CD14-positive monocyte (primary cell): Measurements from ENCODE around the gene ANKRD49. TPM values are rescaled to one million over a fixed set of nuclear protein-coding genes. Genes with fewer than 3 reads are reported as not detected.

Experiments used
- DNase-seq, 3 donors: peaks; one replicate each; pipeline ENCODE4 v3.0.0-alpha.2; 2011 to 2022
- H2AFZ ChIP-seq: 2 replicates; pipeline ENCODE4 v1.6.0; 2012; ENCODE audit warnings: mild to moderate bottlenecking, low read depth, low read length, inconsistent platforms; ENCODE audit not compliant: insufficient read depth, poor library complexity, severe bottlenecking
- H3K27ac ChIP-seq, 2 donors: 1 replicate in 1 of 2; 2 replicates in 1 of 2; pipeline ENCODE4 v1.5.1; 2012 to 2013; ENCODE audit warnings: low read length in 2 of 2, control low read depth in 1 of 2, inconsistent platforms in 1 of 2, low read depth in 1 of 2, mild to moderate bottlenecking in 1 of 2
- H3K27me3 ChIP-seq, 2 donors: one replicate each; pipeline versions ENCODE4 v1.6.0 to v1.6.1; 2011 to 2013; ENCODE audit warnings: low read length in 2 of 2; ENCODE audit not compliant: control insufficient read depth in 2 of 2, insufficient read depth in 2 of 2
- H3K36me3 ChIP-seq, 2 donors: replicated peaks in 1 of 2; 1 replicate in 1 of 2; 2 replicates in 1 of 2; pipeline versions ENCODE4 v1.5.1 to v1.6.1; 2012 to 2013; ENCODE audit warnings: low read length in 2 of 2, control low read depth in 1 of 2, inconsistent platforms in 1 of 2, mild to moderate bottlenecking in 1 of 2; ENCODE audit not compliant: insufficient read depth in 2 of 2, control insufficient read depth in 1 of 2
- H3K4me1 ChIP-seq, 2 donors: 1 replicate in 1 of 2; 2 replicates in 1 of 2; pipeline versions ENCODE4 v1.5.1 to v1.6.1; 2012 to 2013; ENCODE audit warnings: low read length in 2 of 2, control low read depth in 1 of 2, inconsistent platforms in 1 of 2, mild to moderate bottlenecking in 1 of 2, moderate library complexity in 1 of 2; ENCODE audit not compliant: insufficient read depth in 2 of 2, control insufficient read depth in 1 of 2
- H3K4me2 ChIP-seq: replicated peaks from 2 replicates; pipeline ENCODE3; 2012; ENCODE audit warnings: low read length, moderate library complexity, mild to moderate bottlenecking; ENCODE audit not compliant: poor library complexity, severe bottlenecking; ENCODE audit errors: extremely low read depth
- H3K4me3 ChIP-seq, 3 experiments: fragments of 200-600 bp in 1 of 3; sonication (generic) in 1 of 3; replicated peaks in 1 of 3; 1 replicate in 2 of 3; 2 replicates in 1 of 3; pipeline ENCODE4 v1.5.1; 2011 to 2013; ENCODE audit warnings: low read length in 3 of 3, mild to moderate bottlenecking in 3 of 3, control low read depth in 2 of 3, low read depth in 2 of 3, inconsistent platforms in 1 of 3, moderate library complexity in 1 of 3
- H3K79me2 ChIP-seq: 2 replicates; pipeline ENCODE4 v1.6.0; 2012; ENCODE audit warnings: mild to moderate bottlenecking, control low read depth, inconsistent platforms, low read length, moderate library complexity; ENCODE audit not compliant: insufficient read depth
- H3K9ac ChIP-seq: 2 replicates; pipeline ENCODE4 v1.6.0; 2017; ENCODE audit warnings: low read length, mild to moderate bottlenecking; ENCODE audit not compliant: insufficient read depth, poor library complexity, severe bottlenecking
- H3K9me3 ChIP-seq, 2 donors: replicated peaks in 1 of 2; 1 replicate in 1 of 2; 2 replicates in 1 of 2; pipeline versions ENCODE4 v1.5.1 to v1.6.1; 2012 to 2013; ENCODE audit warnings: low read length in 2 of 2, control low read depth in 1 of 2; ENCODE audit not compliant: control insufficient read depth in 1 of 2, insufficient read depth in 1 of 2
- H4K20me1 ChIP-seq: 2 replicates; pipeline ENCODE4 v1.6.0; 2012; ENCODE audit warnings: mild to moderate bottlenecking, low read length, control low read depth, moderate library complexity; ENCODE audit not compliant: insufficient read depth
- H3K27ac Mint-ChIP-seq, 7 donors: one replicate each; pipeline ENCODE4 v1.8.0; 2020; ENCODE audit warnings: mild to moderate bottlenecking in 7 of 7, mixed read lengths in 7 of 7, moderate library complexity in 6 of 7, inconsistent platforms in 2 of 7
- H3K27me3 Mint-ChIP-seq, 3 donors: one replicate each; pipeline ENCODE4 v1.8.0; 2021 to 2022; ENCODE audit warnings: low read depth in 3 of 3, mild to moderate bottlenecking in 3 of 3, mixed read lengths in 3 of 3, moderate library complexity in 3 of 3, inconsistent platforms in 1 of 3
- H3K36me3 Mint-ChIP-seq, 2 donors: one replicate each; pipeline ENCODE4 v1.8.0; 2020; ENCODE audit warnings: mixed read lengths in 2 of 2, inconsistent platforms in 1 of 2, mild to moderate bottlenecking in 1 of 2
- H3K4me1 Mint-ChIP-seq: one replicate; pipeline ENCODE4 v1.8.0; 2020; ENCODE audit warnings: mild to moderate bottlenecking, mixed read lengths
- H3K4me3 Mint-ChIP-seq, 2 donors: one replicate each; pipeline ENCODE4 v1.8.0; 2020; ENCODE audit warnings: mild to moderate bottlenecking in 2 of 2, mixed read lengths in 2 of 2, moderate library complexity in 1 of 2
- H3K9me3 Mint-ChIP-seq, 7 donors: one replicate each; pipeline ENCODE4 v1.8.0; 2020 to 2022; ENCODE audit warnings: mixed read lengths in 7 of 7, mild to moderate bottlenecking in 6 of 7, moderate library complexity in 6 of 7, inconsistent platforms in 2 of 7
- WGBS: methylation state at CpG from one replicate; pipeline ENCODE4 v1.1.5; 2013; ENCODE audit warnings: missing lambda C conversion rate; ENCODE audit not compliant: insufficient coverage; 5-methylcytosine and 5-hydroxymethylcytosine counted together
- intact Hi-C, 2 donors: fragments of 100-400 bp; cut with micrococcal nuclease; formaldehyde crosslinking; loops; one replicate each; pipeline versions ENCODE4 v1.15.0 to v1.15.1; 2023
- polyA plus RNA-seq, 3 donors: library from polyadenylated mRNA; depleted of rRNA in 1 of 3; unstranded in 2 of 3; stranded (reverse) in 1 of 3; fragments of 300-500 nt in 2 of 3; fragments of >200 nt in 1 of 3; fragmentation: Illumina TruSeq in 2 of 3; gene quantifications; 1 replicate in 2 of 3; 2 replicates in 1 of 3; pipeline ENCODE4 v1.2.3, GENCODE V29; 2012 to 2021
- TF ChIP-seq, protein P1 (sequence below): fragments of 200-600 bp; IDR thresholded peaks from one replicate; pipeline ENCODE4 v1.8.0; 2022; ENCODE audit warnings: antibody characterized with exemption, mild to moderate bottlenecking

ANKRD49 gene
- polyA plus RNA-seq, 3 donors: 12.0 to 13.1 (median 12.8) TPM

- no peaks in the 10 kb centered on the region for H3K36me3 ChIP-seq
- peaks cover 0 to 10% of the 10 kb centered on the region in 2 donors for H3K27me3 ChIP-seq
- H3K79me2 ChIP-seq: no peaks in the 10 kb centered on the region
- TF ChIP-seq, protein P1, sequence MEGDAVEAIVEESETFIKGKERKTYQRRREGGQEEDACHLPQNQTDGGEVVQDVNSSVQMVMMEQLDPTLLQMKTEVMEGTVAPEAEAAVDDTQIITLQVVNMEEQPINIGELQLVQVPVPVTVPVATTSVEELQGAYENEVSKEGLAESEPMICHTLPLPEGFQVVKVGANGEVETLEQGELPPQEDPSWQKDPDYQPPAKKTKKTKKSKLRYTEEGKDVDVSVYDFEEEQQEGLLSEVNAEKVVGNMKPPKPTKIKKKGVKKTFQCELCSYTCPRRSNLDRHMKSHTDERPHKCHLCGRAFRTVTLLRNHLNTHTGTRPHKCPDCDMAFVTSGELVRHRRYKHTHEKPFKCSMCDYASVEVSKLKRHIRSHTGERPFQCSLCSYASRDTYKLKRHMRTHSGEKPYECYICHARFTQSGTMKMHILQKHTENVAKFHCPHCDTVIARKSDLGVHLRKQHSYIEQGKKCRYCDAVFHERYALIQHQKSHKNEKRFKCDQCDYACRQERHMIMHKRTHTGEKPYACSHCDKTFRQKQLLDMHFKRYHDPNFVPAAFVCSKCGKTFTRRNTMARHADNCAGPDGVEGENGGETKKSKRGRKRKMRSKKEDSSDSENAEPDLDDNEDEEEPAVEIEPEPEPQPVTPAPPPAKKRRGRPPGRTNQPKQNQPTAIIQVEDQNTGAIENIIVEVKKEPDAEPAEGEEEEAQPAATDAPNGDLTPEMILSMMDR: no peak
- peaks cover 21% of the 10 kb centered on the region for H3K4me1 Mint-ChIP-seq
- no peak overlapping the region for H3K4me3 Mint-ChIP-seq
- peaks cover 0 to 3% (median 2%) of the 10 kb centered on the region in 3 donors for H3K27me3 Mint-ChIP-seq
- peaks cover 0 to 2% (median 0%) of the 10 kb centered on the region in 7 donors for H3K9me3 Mint-ChIP-seq
- H2AFZ ChIP-seq: no peak overlapping the region
- no peak overlapping the region for H3K27ac ChIP-seq
- H3K27ac Mint-ChIP-seq: no peak overlapping the region
- H3K4me2 ChIP-seq: no peak overlapping the region
- H3K36me3 Mint-ChIP-seq: peaks cover 0 to 3% of the 10 kb centered on the region in 2 donors
- intact Hi-C loops: no loop called here
- no peaks in the 10 kb centered on the region for H3K9me3 ChIP-seq
- no peak overlapping the region for H3K4me3 ChIP-seq
- peaks cover 19 to 26% of the 10 kb centered on the region in 2 donors for H3K4me1 ChIP-seq
- H4K20me1 ChIP-seq: no peaks in the 10 kb centered on the region
- no peak for DNase-seq
- H3K9ac ChIP-seq: no peak overlapping the region
- WGBS: 100% methylated on average over 1 of the region's 2 CpGs
Observed at GRCh38 chr11:94515398-94515797, 21.6 kb downstream of the ANKRD49 start.

DNA sequence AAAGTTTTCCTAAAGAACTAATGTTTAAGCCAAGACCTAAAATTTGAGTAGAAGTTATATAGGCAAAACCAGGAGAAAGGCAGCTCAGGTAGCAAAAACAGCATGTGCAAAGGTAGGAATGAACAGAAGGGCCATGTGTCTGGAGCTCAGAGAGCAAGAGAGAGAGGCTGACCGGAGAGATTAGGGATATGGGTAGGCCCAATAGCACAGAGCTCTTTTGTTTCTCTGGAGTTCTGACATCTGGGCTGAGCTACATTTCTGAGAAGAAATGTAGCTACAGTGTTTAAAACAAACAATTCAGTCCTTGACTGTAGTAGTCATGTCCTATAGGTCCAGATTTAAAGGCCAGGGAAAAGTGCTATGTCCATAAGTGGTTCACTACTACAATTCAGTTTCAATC lies 22.9 kb downstream of the ANKRD49 start:
- H3K27me3 Mint-ChIP-seq: peaks cover 0 to 3% (median 2%) of the 10 kb centered on the region in 3 donors
- Histone ChIP-seq H3K9ac (no peak overlapping the region), H4K20me1 (no peaks in the 10 kb centered on the region), H3K9me3 (no peaks in the 10 kb centered on the region), H3K27ac (no peak overlapping the region), H3K27me3 (peaks cover 0 to 5% of the 10 kb centered on the region in 2 donors), H2AFZ (no peak overlapping the region), H3K4me3 (no peak overlapping the region), H3K4me2 (no peak overlapping the region), H3K4me1 (peaks cover 19 to 25% of the 10 kb centered on the region in 2 donors), H3K36me3 (no peaks in the 10 kb centered on the region), H3K79me2 (no peaks in the 10 kb centered on the region)
- TF ChIP-seq, protein P1: no peak
- peaks cover 19% of the 10 kb centered on the region for H3K4me1 Mint-ChIP-seq
- H3K4me3 Mint-ChIP-seq: no peak overlapping the region
- H3K9me3 Mint-ChIP-seq: peaks cover 0 to 2% (median 0%) of the 10 kb centered on the region in 7 donors
- no peak for DNase-seq
- H3K36me3 Mint-ChIP-seq: no peaks in the 10 kb centered on the region
- intact Hi-C loops: no loop called here
- H3K27ac Mint-ChIP-seq: no peak overlapping the region
- 33% methylated on average over 1 of the region's 1 CpG for WGBS
